IMR-90 (cell line): Measurements from ENCODE around the gene ALKBH7. TPM values are rescaled to one million over a fixed set of nuclear protein-coding genes. Genes with fewer than 3 reads are reported as not detected.
A peak's percentile ranks its signal among the peaks of the same experiment; 100 is the strongest.

Experiments used
- ATAC-seq: fragments of 200-7000 bp; cut with Tn5 transposase; 2 replicates; pipeline ENCODE4 v1.9.1; 2020; ENCODE audit warnings: low read depth, mild to moderate bottlenecking, moderate library complexity
- BruUV-seq: library from RNA; stranded (reverse); fragments of 400-500 nt; replicated peaks from 2 replicates; lab custom pipeline; 2021; lab: Mats Ljungman, UMichigan
- CTCF ChIA-PET: fragments of 300-600 bp; formaldehyde crosslinking; extraction: SDS; loops from one replicate; lab custom pipeline; 2021; ENCODE audit warnings: antibody characterized with exemption; lab: Yijun Ruan, JAX
- POLR2A ChIA-PET: fragments of 300-600 bp; sonication (Branson Sonifier 250); formaldehyde crosslinking; loops from one replicate; lab custom pipeline; 2022; ENCODE audit warnings: antibody characterized with exemption; ENCODE audit not compliant: unreplicated experiment; lab: Charles Lee
- DNase-seq: peaks from one replicate; pipeline ENCODE4 v3.0.0; 2013
- H2AFZ ChIP-seq: replicated peaks from 2 replicates; pipeline ENCODE3; 2013; ENCODE audit warnings: low read length, mild to moderate bottlenecking; ENCODE audit not compliant: poor library complexity
- H2AK5ac ChIP-seq: 2 replicates; pipeline ENCODE4 v1.6.1; 2013; ENCODE audit warnings: low read depth, low read length, inconsistent platforms
- H2AK9ac ChIP-seq: replicated peaks from 2 replicates; pipeline ENCODE3; 2013; ENCODE audit warnings: mild to moderate bottlenecking, low read depth, low read length, moderate library complexity; ENCODE audit not compliant: poor library complexity
- H2BK120ac ChIP-seq: 2 replicates; pipeline ENCODE4 v1.6.1; 2013; ENCODE audit warnings: low read depth, low read length, inconsistent platforms
- H2BK15ac ChIP-seq: 3 replicates; pipeline ENCODE4 v1.6.1; 2013; ENCODE audit warnings: low read depth, low read length, inconsistent platforms
- H2BK20ac ChIP-seq: 2 replicates; pipeline ENCODE4 v1.6.1; 2013; ENCODE audit warnings: low read depth, mild to moderate bottlenecking, inconsistent platforms, low read length, moderate library complexity
- H2BK5ac ChIP-seq: 2 replicates; pipeline ENCODE4 v1.6.1; 2013; ENCODE audit warnings: mild to moderate bottlenecking, low read depth, low read length, inconsistent platforms; ENCODE audit not compliant: poor library complexity, severe bottlenecking
- H3K14ac ChIP-seq: replicated peaks from 2 replicates; pipeline ENCODE4 v1.6.1; 2013; ENCODE audit warnings: low read depth, low read length, inconsistent platforms
- H3K18ac ChIP-seq: 2 replicates; pipeline ENCODE4 v1.6.1; 2013; ENCODE audit warnings: low read depth, low read length, control low read depth
- H3K23ac ChIP-seq: 2 replicates; pipeline ENCODE4 v1.6.1; 2013; ENCODE audit warnings: low read depth, low read length, inconsistent platforms
- H3K27ac ChIP-seq: 2 replicates; pipeline ENCODE4 v1.5.1; 2013; ENCODE audit warnings: mild to moderate bottlenecking, control low read depth, low read length; ENCODE audit not compliant: insufficient read depth
- H3K27me3 ChIP-seq: 2 replicates; pipeline ENCODE4 v1.6.1; 2013; ENCODE audit warnings: low read length; ENCODE audit not compliant: control insufficient read depth, insufficient read depth
- H3K36me3 ChIP-seq: 2 replicates; pipeline ENCODE4 v1.6.1; 2013; ENCODE audit warnings: low read length, mixed read lengths; ENCODE audit not compliant: control insufficient read depth, insufficient read depth
- H3K4ac ChIP-seq: 2 replicates; pipeline ENCODE4 v1.6.1; 2013; ENCODE audit warnings: low read depth, low read length, inconsistent platforms
- H3K4me1 ChIP-seq: 2 replicates; pipeline ENCODE4 v1.6.1; 2013; ENCODE audit warnings: low read length, mixed read lengths; ENCODE audit not compliant: control insufficient read depth, insufficient read depth
- H3K4me2 ChIP-seq: 2 replicates; pipeline ENCODE4 v1.6.1; 2013; ENCODE audit warnings: low read depth, mild to moderate bottlenecking, control low read depth, low read length, moderate library complexity
- H3K4me3 ChIP-seq: 2 replicates; pipeline ENCODE4 v1.5.1; 2013; ENCODE audit warnings: low read depth, mild to moderate bottlenecking, control low read depth, low read length, moderate library complexity; ENCODE audit not compliant: insufficient read depth
- H3K56ac ChIP-seq: 2 replicates; pipeline ENCODE4 v1.6.1; 2013; ENCODE audit warnings: low read length, inconsistent platforms; ENCODE audit not compliant: insufficient read depth; ENCODE audit errors: extremely low read depth
- H3K79me1 ChIP-seq, 2 experiments: 2 replicates each; pipeline ENCODE4 v1.6.1; 2013; ENCODE audit warnings: low read length in 2 of 2, inconsistent platforms in 1 of 2, low read depth in 1 of 2
- H3K9ac ChIP-seq: 2 replicates; pipeline ENCODE4 v1.6.1; 2013; ENCODE audit warnings: low read depth, low read length, control low read depth
- H3K9me1 ChIP-seq: 2 replicates; pipeline ENCODE4 v1.6.1; 2013; ENCODE audit warnings: low read length, inconsistent platforms; ENCODE audit not compliant: insufficient read depth
- H3K9me3 ChIP-seq: 2 replicates; pipeline ENCODE4 v1.6.1; 2013; ENCODE audit warnings: low read length; ENCODE audit not compliant: control insufficient read depth, insufficient read depth
- H4K20me1 ChIP-seq: 2 replicates; pipeline ENCODE4 v1.6.1; 2013; ENCODE audit warnings: low read length, inconsistent platforms; ENCODE audit not compliant: insufficient read depth
- H4K5ac ChIP-seq: 2 replicates; pipeline ENCODE4 v1.6.1; 2013; ENCODE audit warnings: mild to moderate bottlenecking, low read depth, low read length, control low read depth
- H4K8ac ChIP-seq, 2 experiments: 2 replicates each; pipeline ENCODE4 v1.6.1; 2013; ENCODE audit warnings: low read depth in 2 of 2, low read length in 2 of 2, control low read depth in 1 of 2, inconsistent platforms in 1 of 2
- H4K91ac ChIP-seq: 2 replicates; pipeline ENCODE4 v1.6.1; 2013; ENCODE audit warnings: low read depth, low read length, inconsistent platforms; ENCODE audit not compliant: insufficient read depth
- BHLHE40 ChIP-seq: fragments of 150-350 bp; IDR thresholded peaks from 2 replicates; pipeline ENCODE4 v1.6.1; 2016; ENCODE audit warnings: mild to moderate bottlenecking, low read depth, low read length
- MAZ ChIP-seq: IDR thresholded peaks from 2 replicates; pipeline ENCODE4 v1.6.1; 2012; ENCODE audit warnings: low read depth, mild to moderate bottlenecking, low read length, improper control_type of control experiment, moderate library complexity, borderline replicate concordance
- MXI1 ChIP-seq: IDR thresholded peaks from 2 replicates; pipeline ENCODE4 v1.6.1; 2012; ENCODE audit warnings: low read depth, mild to moderate bottlenecking, low read length, moderate library complexity, borderline replicate concordance
- POLR2A ChIP-seq: IDR thresholded peaks from 2 replicates; pipeline ENCODE4 v1.6.1; 2012; ENCODE audit warnings: mild to moderate bottlenecking, low read depth, low read length
- SMC3 ChIP-seq: fragments of 150-350 bp; IDR thresholded peaks from 2 replicates; pipeline ENCODE4 v1.6.1; 2016; ENCODE audit warnings: low read depth, mild to moderate bottlenecking, antibody characterized with exemption, low read length, moderate library complexity
- WGBS, 2 experiments: methylation state at CpG; one replicate each; pipeline versions ENCODE4 v1.1.5 to v1.1.7; 2013; ENCODE audit warnings: missing lambda C conversion rate in 2 of 2; ENCODE audit not compliant: insufficient read length in 1 of 2; ENCODE audit errors: extremely low coverage in 2 of 2; 5-methylcytosine and 5-hydroxymethylcytosine counted together
- dilution Hi-C: fragments of 300-500 bp; cut with HindIII; formaldehyde crosslinking; loops from one replicate; pipeline ENCODE4 v1.14.3; 2018; ENCODE audit warnings: low sequenced_read_pairs; ENCODE audit not compliant: unreplicated experiment
- in situ Hi-C: fragments of 300-500 bp; cut with MboI; formaldehyde crosslinking; loops from 3 replicates; pipeline ENCODE4 v1.14.3; 2019; ENCODE audit warnings: low sequenced_read_pairs, inconsistent platforms, mixed read lengths
- intact Hi-C: fragments of 100-400 bp; cut with micrococcal nuclease; formaldehyde crosslinking; loops from 2 replicates; pipeline ENCODE4 v1.10.0; 2022
- polyA plus RNA-seq, 3 experiments: library from polyadenylated mRNA; depleted of rRNA; stranded (reverse); fragments of >200 nt; gene quantifications; 2 replicates each; pipeline ENCODE4 v1.2.3, GENCODE V29; 2012; ENCODE audit warnings: low replicate concordance in 1 of 3
- total RNA-seq: library from RNA; depleted of rRNA; stranded (reverse); fragments of >200 nt; gene quantifications from 2 replicates; pipeline ENCODE4 v1.2.3, GENCODE V29; 2012
- TF ChIP-seq, protein P1 (sequence below): fragments of 150-350 bp; IDR thresholded peaks from 2 replicates; pipeline ENCODE4 v1.6.1; 2017; ENCODE audit warnings: mild to moderate bottlenecking, antibody characterized with exemption, low read length, low read depth
- TF ChIP-seq, protein P2 (sequence below): fragments of 150-350 bp; IDR thresholded peaks from 2 replicates; pipeline ENCODE4 v1.6.1; 2016; ENCODE audit warnings: low read depth, mild to moderate bottlenecking, low read length, moderate library complexity, borderline replicate concordance

The ALKBH7 gene
- total and polyA plus RNA-seq, 2 of the 4 experiments (the other 2 are of a cell fraction) = 9.3 to 22.5 TPM

DNA sequence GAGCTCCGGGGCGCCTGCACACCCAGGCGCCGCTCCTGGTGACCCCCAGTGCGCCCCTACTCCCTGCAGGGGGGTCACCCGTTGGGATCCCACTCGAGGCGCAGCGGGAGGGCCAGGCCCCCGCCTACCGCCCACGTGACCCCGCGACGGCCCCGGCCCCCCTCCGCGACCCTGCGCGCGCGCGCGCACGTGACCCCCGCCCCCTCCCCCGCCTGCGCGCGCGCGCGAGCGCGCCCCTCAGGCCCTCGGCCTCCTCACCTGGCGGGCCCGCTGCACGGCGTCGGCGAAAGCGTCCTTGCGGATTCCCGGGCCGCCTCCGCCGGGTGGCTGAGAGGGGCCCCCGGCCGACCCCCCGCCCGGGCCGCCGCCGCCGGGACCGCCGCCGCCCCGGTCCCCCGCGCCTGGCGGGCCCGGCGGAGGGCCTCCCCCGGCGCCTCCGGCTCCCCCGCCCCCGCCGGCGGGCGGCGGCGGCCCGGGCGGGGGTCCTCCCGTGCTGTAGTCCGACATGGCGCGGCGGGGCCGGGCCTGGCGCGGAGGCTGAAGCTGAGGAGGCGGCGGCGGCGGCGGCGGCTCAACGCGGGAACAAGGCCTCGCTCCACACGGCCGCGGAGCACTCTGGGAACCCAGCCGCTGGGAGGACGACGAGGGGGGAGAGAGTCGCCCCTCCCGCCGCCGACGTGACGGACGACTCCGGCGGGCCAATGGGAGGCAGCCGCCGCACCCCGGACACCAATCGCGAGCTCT is 51.8 kb downstream of the ALKBH7 start, which contains the start of gene KHSRP:
KHSRP (minus strand) TSS at position 617 of the 744 bp plus-strand sequence; CDS start at position 507, 110 bp downstream.
- 0% methylated on average over 36 of the region's 114 CpGs; no CpG with 5 or more reads in 1 of the 2 experiments for WGBS, 2 experiments
- peaks cover 3% of the 10 kb centered on the region; the same call in 1 of the 2 replicates for H3K9me3 ChIP-seq
- peak within 1 kb of the TSS; percentile 95 for H2AFZ ChIP-seq
- H4K91ac ChIP-seq = peak within 1 kb of the TSS; percentile 86
- ChIA-PET POLR2A (no interaction called here), CTCF (no interaction called here)
- H4K8ac ChIP-seq = peak within 1 kb of the TSS; percentile 97 to 100
- H2BK120ac ChIP-seq = no peak within 1 kb of the TSS; the same call in none of the 2 replicates
- H3K4me1 ChIP-seq = peaks cover 2% of the 10 kb centered on the region; the same call in 1 of the 2 replicates
- no peak within 1 kb of the TSS for H3K56ac ChIP-seq
- H3K4ac ChIP-seq = peak within 1 kb of the TSS; percentile 76
- intact Hi-C loops (loop anchor here (2.0 kb wide), 1 partner anchor 312 kb away; the partner anchor contains the start of gene GPR108), in situ Hi-C loops (no loop called here), dilution Hi-C loops (no loop called here)
- TF ChIP-seq BHLHE40 (peak; percentile 53), SMC3 (no peak), POLR2A (peak; percentile 72), MAZ (peak; percentile 77; the same call in 1 of the 2 replicates), MXI1 (no peak)
- TF ChIP-seq, protein P1, sequence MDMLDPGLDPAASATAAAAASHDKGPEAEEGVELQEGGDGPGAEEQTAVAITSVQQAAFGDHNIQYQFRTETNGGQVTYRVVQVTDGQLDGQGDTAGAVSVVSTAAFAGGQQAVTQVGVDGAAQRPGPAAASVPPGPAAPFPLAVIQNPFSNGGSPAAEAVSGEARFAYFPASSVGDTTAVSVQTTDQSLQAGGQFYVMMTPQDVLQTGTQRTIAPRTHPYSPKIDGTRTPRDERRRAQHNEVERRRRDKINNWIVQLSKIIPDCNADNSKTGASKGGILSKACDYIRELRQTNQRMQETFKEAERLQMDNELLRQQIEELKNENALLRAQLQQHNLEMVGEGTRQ = peak; percentile 84
- TF ChIP-seq, protein P2, sequence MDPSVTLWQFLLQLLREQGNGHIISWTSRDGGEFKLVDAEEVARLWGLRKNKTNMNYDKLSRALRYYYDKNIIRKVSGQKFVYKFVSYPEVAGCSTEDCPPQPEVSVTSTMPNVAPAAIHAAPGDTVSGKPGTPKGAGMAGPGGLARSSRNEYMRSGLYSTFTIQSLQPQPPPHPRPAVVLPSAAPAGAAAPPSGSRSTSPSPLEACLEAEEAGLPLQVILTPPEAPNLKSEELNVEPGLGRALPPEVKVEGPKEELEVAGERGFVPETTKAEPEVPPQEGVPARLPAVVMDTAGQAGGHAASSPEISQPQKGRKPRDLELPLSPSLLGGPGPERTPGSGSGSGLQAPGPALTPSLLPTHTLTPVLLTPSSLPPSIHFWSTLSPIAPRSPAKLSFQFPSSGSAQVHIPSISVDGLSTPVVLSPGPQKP = no peak
- ATAC-seq (no peak), DNase-seq (no peak)
- H3K23ac ChIP-seq = peak within 1 kb of the TSS; percentile 91
- H3K27ac ChIP-seq = peak within 1 kb of the TSS; percentile 40
- H2AK5ac ChIP-seq = peak within 1 kb of the TSS; percentile 72
- H2BK15ac ChIP-seq = no peak within 1 kb of the TSS
- peak within 1 kb of the TSS; percentile 94 for H2AK9ac ChIP-seq
- peaks cover 3% of the 10 kb centered on the region; the same call in 1 of the 2 replicates for H3K9me1 ChIP-seq
- peaks cover 0 to 36% of the 10 kb centered on the region in 2 experiments; a peak in 2 of 4 replicates for H3K79me1 ChIP-seq
- H2BK20ac ChIP-seq = peak within 1 kb of the TSS; percentile 27; the same call in 1 of the 2 replicates
- peak within 1 kb of the TSS; percentile 96 for H4K5ac ChIP-seq
- no TSS peak for BruUV-seq
- H3K14ac ChIP-seq = peak within 1 kb of the TSS; percentile 90
- peak within 1 kb of the TSS; percentile 81 for H3K4me2 ChIP-seq
- peaks cover 22% of the 10 kb centered on the region for H3K36me3 ChIP-seq
- peaks cover 2% of the 10 kb centered on the region; the same call in 1 of the 2 replicates for H3K27me3 ChIP-seq
- peak within 1 kb of the TSS; percentile 16 for H2BK5ac ChIP-seq
- H4K20me1 ChIP-seq = peaks cover 48% of the 10 kb centered on the region
- H3K4me3 ChIP-seq = peak within 1 kb of the TSS; percentile 85
- peak within 1 kb of the TSS; percentile 10; the same call in 1 of the 2 replicates for H3K18ac ChIP-seq
- peak within 1 kb of the TSS; percentile 74 for H3K9ac ChIP-seq
